HL-60 (cell line): ENCODE results near the gene PTPRN2.

Experiments used
- GABPA ChIP-seq: IDR thresholded peaks from 2 replicates; pipeline ENCODE4 v1.6.1; 2012; ENCODE audit warnings: low read depth
- POLR2AphosphoS5 ChIP-seq: IDR thresholded peaks from 2 replicates; pipeline ENCODE4 v1.6.1; 2012; ENCODE audit warnings: low read depth
- TF ChIP-seq, protein P1 (sequence below): IDR thresholded peaks from 2 replicates; pipeline ENCODE4 v1.6.1; 2012; ENCODE audit warnings: low read depth; ENCODE audit not compliant: insufficient replicate concordance
- TF ChIP-seq, protein P2 (sequence below): IDR thresholded peaks from one replicate; pipeline ENCODE4 v1.5.1; 2011; ENCODE audit warnings: low read length, control low read depth, inconsistent platforms; ENCODE audit not compliant: insufficient read depth

DNA sequence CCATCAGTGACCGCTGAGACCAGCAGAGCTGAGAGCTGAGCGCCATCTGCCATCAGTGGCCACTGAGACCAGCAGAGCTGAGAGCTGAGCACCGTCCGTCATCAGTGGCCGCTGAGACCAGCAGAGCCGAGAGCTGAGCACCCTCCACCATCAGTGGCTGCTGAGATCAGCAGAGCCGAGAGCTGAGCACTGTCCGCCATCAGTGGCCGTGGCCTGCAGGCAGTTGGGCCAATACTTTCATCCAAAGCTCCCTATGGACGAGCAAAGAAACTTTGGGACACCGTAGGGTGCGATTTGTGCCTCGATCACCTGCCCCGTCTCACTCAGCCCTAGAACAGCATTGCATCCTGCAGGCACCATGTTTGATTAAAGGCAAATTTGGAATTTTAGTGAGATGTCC is 985.0 kb downstream of the PTPRN2 start:
- TF ChIP-seq, protein P1, sequence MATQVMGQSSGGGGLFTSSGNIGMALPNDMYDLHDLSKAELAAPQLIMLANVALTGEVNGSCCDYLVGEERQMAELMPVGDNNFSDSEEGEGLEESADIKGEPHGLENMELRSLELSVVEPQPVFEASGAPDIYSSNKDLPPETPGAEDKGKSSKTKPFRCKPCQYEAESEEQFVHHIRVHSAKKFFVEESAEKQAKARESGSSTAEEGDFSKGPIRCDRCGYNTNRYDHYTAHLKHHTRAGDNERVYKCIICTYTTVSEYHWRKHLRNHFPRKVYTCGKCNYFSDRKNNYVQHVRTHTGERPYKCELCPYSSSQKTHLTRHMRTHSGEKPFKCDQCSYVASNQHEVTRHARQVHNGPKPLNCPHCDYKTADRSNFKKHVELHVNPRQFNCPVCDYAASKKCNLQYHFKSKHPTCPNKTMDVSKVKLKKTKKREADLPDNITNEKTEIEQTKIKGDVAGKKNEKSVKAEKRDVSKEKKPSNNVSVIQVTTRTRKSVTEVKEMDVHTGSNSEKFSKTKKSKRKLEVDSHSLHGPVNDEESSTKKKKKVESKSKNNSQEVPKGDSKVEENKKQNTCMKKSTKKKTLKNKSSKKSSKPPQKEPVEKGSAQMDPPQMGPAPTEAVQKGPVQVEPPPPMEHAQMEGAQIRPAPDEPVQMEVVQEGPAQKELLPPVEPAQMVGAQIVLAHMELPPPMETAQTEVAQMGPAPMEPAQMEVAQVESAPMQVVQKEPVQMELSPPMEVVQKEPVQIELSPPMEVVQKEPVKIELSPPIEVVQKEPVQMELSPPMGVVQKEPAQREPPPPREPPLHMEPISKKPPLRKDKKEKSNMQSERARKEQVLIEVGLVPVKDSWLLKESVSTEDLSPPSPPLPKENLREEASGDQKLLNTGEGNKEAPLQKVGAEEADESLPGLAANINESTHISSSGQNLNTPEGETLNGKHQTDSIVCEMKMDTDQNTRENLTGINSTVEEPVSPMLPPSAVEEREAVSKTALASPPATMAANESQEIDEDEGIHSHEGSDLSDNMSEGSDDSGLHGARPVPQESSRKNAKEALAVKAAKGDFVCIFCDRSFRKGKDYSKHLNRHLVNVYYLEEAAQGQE: no peak
- TF ChIP-seq GABPA: no peak
- TF ChIP-seq, protein P2, sequence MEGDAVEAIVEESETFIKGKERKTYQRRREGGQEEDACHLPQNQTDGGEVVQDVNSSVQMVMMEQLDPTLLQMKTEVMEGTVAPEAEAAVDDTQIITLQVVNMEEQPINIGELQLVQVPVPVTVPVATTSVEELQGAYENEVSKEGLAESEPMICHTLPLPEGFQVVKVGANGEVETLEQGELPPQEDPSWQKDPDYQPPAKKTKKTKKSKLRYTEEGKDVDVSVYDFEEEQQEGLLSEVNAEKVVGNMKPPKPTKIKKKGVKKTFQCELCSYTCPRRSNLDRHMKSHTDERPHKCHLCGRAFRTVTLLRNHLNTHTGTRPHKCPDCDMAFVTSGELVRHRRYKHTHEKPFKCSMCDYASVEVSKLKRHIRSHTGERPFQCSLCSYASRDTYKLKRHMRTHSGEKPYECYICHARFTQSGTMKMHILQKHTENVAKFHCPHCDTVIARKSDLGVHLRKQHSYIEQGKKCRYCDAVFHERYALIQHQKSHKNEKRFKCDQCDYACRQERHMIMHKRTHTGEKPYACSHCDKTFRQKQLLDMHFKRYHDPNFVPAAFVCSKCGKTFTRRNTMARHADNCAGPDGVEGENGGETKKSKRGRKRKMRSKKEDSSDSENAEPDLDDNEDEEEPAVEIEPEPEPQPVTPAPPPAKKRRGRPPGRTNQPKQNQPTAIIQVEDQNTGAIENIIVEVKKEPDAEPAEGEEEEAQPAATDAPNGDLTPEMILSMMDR: no peak
- no peak for TF ChIP-seq POLR2AphosphoS5
